H9 (cell line): ENCODE measurements around the gene CXCL3. TPM values are rescaled to one million over a fixed set of nuclear protein-coding genes. Genes with fewer than 3 reads are reported as not detected.

Experiments used
- DNase-seq: peaks from one replicate; pipeline ENCODE4 v3.0.0-alpha.2; 2017
- H2AFZ ChIP-seq: one replicate; pipeline ENCODE4 v1.6.1; 2013; ENCODE audit warnings: mild to moderate bottlenecking, low read length, control low read depth, moderate library complexity
- H2AK5ac ChIP-seq: 2 replicates; pipeline ENCODE4 v1.6.1; 2013; ENCODE audit warnings: low read length, control low read depth, mixed read lengths; ENCODE audit not compliant: insufficient read length
- H2BK120ac ChIP-seq: one replicate; pipeline ENCODE4 v1.6.1; 2013; ENCODE audit warnings: low read depth, mild to moderate bottlenecking, low read length, control low read depth, inconsistent platforms; ENCODE audit not compliant: poor library complexity, severe bottlenecking
- H2BK12ac ChIP-seq: 2 replicates; pipeline ENCODE4 v1.6.1; 2013; ENCODE audit warnings: low read length, control low read depth, mixed read lengths, low read depth; ENCODE audit not compliant: insufficient read length
- H2BK15ac ChIP-seq: 2 replicates; pipeline ENCODE4 v1.6.1; 2013; ENCODE audit warnings: low read depth, low read length, control low read depth
- H2BK20ac ChIP-seq: one replicate; pipeline ENCODE4 v1.6.1; 2013; ENCODE audit warnings: low read depth, mild to moderate bottlenecking, low read length, control low read depth, inconsistent platforms; ENCODE audit not compliant: poor library complexity, severe bottlenecking
- H2BK5ac ChIP-seq: 2 replicates; pipeline ENCODE4 v1.6.1; 2013; ENCODE audit warnings: low read length, control low read depth, mixed read lengths; ENCODE audit not compliant: insufficient read length
- H3K14ac ChIP-seq: 2 replicates; pipeline ENCODE4 v1.6.1; 2013; ENCODE audit warnings: low read length, control low read depth; ENCODE audit not compliant: insufficient read depth
- H3K18ac ChIP-seq: 2 replicates; pipeline ENCODE4 v1.6.1; 2013; ENCODE audit warnings: low read depth, mild to moderate bottlenecking, mixed read lengths, low read length, control low read depth; ENCODE audit not compliant: insufficient read length
- H3K23ac ChIP-seq: 2 replicates; pipeline ENCODE4 v1.6.1; 2013; ENCODE audit warnings: low read length, control low read depth, mixed read lengths, low read depth; ENCODE audit not compliant: insufficient read length
- H3K23me2 ChIP-seq: 2 replicates; pipeline ENCODE4 v1.6.1; 2013; ENCODE audit warnings: low read depth, mild to moderate bottlenecking, mixed read lengths, low read length, control low read depth; ENCODE audit not compliant: insufficient read length, poor library complexity, severe bottlenecking
- H3K27ac ChIP-seq: 2 replicates; pipeline ENCODE4 v1.5.1; 2013; ENCODE audit warnings: low read length, control low read depth, mixed read lengths, low read depth; ENCODE audit not compliant: insufficient read length
- H3K27me3 ChIP-seq: 2 replicates; pipeline ENCODE4 v1.6.1; 2013; ENCODE audit warnings: low read length, control low read depth, inconsistent platforms; ENCODE audit not compliant: insufficient read depth
- H3K4ac ChIP-seq: 2 replicates; pipeline ENCODE4 v1.6.1; 2013; ENCODE audit warnings: low read depth, mild to moderate bottlenecking, control low read depth, inconsistent platforms, low read length, moderate library complexity
- H3K4me1 ChIP-seq: 2 replicates; pipeline ENCODE4 v1.6.1; 2013; ENCODE audit warnings: low read length, control low read depth, inconsistent platforms; ENCODE audit not compliant: insufficient read depth
- H3K4me2 ChIP-seq: 2 replicates; pipeline ENCODE4 v1.6.1; 2013; ENCODE audit warnings: low read length, control low read depth, mixed read lengths; ENCODE audit not compliant: insufficient read length, insufficient read depth
- H3K56ac ChIP-seq: 2 replicates; pipeline ENCODE4 v1.6.1; 2013; ENCODE audit warnings: low read depth, mild to moderate bottlenecking, mixed read lengths, low read length, control low read depth; ENCODE audit not compliant: insufficient read length
- H3K79me1 ChIP-seq: 2 replicates; pipeline ENCODE4 v1.6.1; 2013; ENCODE audit warnings: low read depth, mild to moderate bottlenecking, moderate library complexity, low read length, control low read depth, inconsistent platforms; ENCODE audit not compliant: insufficient read depth, poor library complexity, severe bottlenecking
- H3K79me2 ChIP-seq: 2 replicates; pipeline ENCODE4 v1.6.1; 2013; ENCODE audit warnings: low read length, control low read depth, inconsistent platforms; ENCODE audit not compliant: insufficient read depth
- H3K9ac ChIP-seq: 2 replicates; pipeline ENCODE4 v1.6.1; 2013; ENCODE audit warnings: low read length, control low read depth, mixed read lengths; ENCODE audit not compliant: insufficient read length; ENCODE audit errors: extremely low read depth
- H3K9me3 ChIP-seq: one replicate; pipeline ENCODE4 v1.6.1; 2013; ENCODE audit warnings: low read depth, low read length, inconsistent platforms; ENCODE audit not compliant: control insufficient read depth
- H3T11ph ChIP-seq: one replicate; pipeline ENCODE4 v1.6.1; 2013; ENCODE audit warnings: mild to moderate bottlenecking, low read length, control low read depth, inconsistent platforms
- H4K20me1 ChIP-seq: one replicate; pipeline ENCODE4 v1.6.1; 2013; ENCODE audit not compliant: control insufficient read depth, insufficient read length, insufficient read depth
- H4K5ac ChIP-seq: 2 replicates; pipeline ENCODE4 v1.6.1; 2013; ENCODE audit warnings: low read depth, mild to moderate bottlenecking, mixed read lengths, low read length, control low read depth; ENCODE audit not compliant: insufficient read length
- H4K8ac ChIP-seq: replicated peaks from 2 replicates; pipeline ENCODE4 v1.6.1; 2013; ENCODE audit warnings: low read length, control low read depth, mixed read lengths, low read depth; ENCODE audit not compliant: insufficient read length
- H4K91ac ChIP-seq: 2 replicates; pipeline ENCODE4 v1.6.1; 2013; ENCODE audit warnings: low read depth, mild to moderate bottlenecking, moderate library complexity, mixed read lengths, low read length, control low read depth; ENCODE audit not compliant: insufficient read length
- H3K27ac Mint-ChIP-seq, 3 experiments: 2 replicates in 2 of 3; 3 replicates in 1 of 3; pipeline ENCODE4 v1.8.0; 2020 to 2021; ENCODE audit warnings: mixed read lengths in 3 of 3, mild to moderate bottlenecking in 1 of 3, moderate library complexity in 1 of 3
- H3K27me3 Mint-ChIP-seq: 2 replicates; pipeline ENCODE4 v1.8.0; 2021; ENCODE audit warnings: low read depth, mild to moderate bottlenecking, moderate library complexity, mixed read lengths
- H3K36me3 Mint-ChIP-seq, 3 experiments: 2 replicates in 2 of 3; 3 replicates in 1 of 3; pipeline ENCODE4 v1.8.0; 2020 to 2021; ENCODE audit warnings: low read depth in 3 of 3, mixed read lengths in 3 of 3; ENCODE audit not compliant: insufficient read depth in 1 of 3
- H3K4me1 Mint-ChIP-seq, 2 experiments: 2 replicates each; pipeline ENCODE4 v1.8.0; 2020; ENCODE audit warnings: mixed read lengths in 2 of 2
- H3K4me3 Mint-ChIP-seq, 2 experiments: 2 replicates in 1 of 2; 3 replicates in 1 of 2; pipeline ENCODE4 v1.8.0; 2020 to 2021; ENCODE audit warnings: mild to moderate bottlenecking in 2 of 2, mixed read lengths in 2 of 2, moderate library complexity in 1 of 2
- H3K9me3 Mint-ChIP-seq, 2 experiments: 2 replicates in 1 of 2; 3 replicates in 1 of 2; pipeline ENCODE4 v1.8.0; 2020; ENCODE audit warnings: mild to moderate bottlenecking in 2 of 2, mixed read lengths in 2 of 2, moderate library complexity in 1 of 2
- WGBS: extraction: QIAGEN DNeasy Blood & Tissue Kit; methylation state at CpG from one replicate; pipeline ENCODE4 v1.1.7; 2013; ENCODE audit warnings: missing lambda C conversion rate, low lambda C conversion rate, mixed read lengths; ENCODE audit not compliant: insufficient read length; ENCODE audit errors: extremely low coverage; 5-methylcytosine and 5-hydroxymethylcytosine counted together
- total RNA-seq: library from RNA; stranded (reverse); gene quantifications from 2 replicates; pipeline ENCODE4 v1.2.1, GENCODE V29; 2021
- TF ChIP-seq, protein P1 (sequence below): fragments of 200-600 bp; sonication (generic); conservative IDR thresholded peaks from 3 replicates; pipeline ENCODE4 v1.8.0; 2021; ENCODE audit warnings: antibody characterized with exemption, mild to moderate bottlenecking

Gene CXCL3
- total RNA-seq, 1 experiment from 2014 or later: 3.7 TPM

DNA sequence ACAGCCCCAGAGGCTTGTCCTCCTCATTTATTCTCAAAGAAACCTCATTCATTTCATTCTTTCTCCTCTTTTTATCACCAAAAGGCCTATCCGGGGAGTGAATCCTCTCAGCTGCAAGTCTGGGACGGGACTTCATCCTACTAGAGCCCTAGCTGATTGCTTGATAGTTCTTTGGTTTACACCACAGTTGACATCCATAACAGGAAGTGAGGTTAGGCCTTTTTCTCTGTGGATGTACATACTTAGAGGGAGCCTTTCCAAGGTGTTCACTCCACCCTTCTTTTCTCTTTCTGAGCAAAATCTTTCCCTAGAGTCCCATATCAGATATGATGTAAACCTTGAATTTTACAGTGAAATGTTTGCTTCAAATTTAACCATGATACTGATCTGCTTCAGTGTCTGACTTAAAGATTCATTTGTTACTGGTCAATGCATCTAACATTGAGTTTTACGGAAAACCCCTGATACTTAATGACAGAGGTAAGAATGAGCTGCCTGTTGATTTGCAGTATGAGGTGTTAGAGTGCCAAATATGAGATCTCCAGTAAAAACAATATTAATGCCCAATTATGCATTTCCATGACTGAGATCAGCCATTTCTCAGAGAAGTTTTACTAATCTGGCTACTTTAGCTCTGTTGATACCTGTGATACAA, 23.2 kb downstream of the CXCL3 start:
- Histone ChIP-seq H2BK20ac (no peak overlapping the region), H3K4ac (no peak overlapping the region), H3K14ac (no peak overlapping the region), H2AK5ac (no peak overlapping the region), H3K4me1 (peaks cover 5% of the 10 kb centered on the region; the same call in 1 of the 2 replicates), H3K27me3 (no peaks in the 10 kb centered on the region), H3K9ac (no peak overlapping the region), H2BK120ac (no peak overlapping the region), H3K23ac (no peak overlapping the region), H3K18ac (no peak overlapping the region), H4K20me1 (no peaks in the 10 kb centered on the region), H3K23me2 (no peaks in the 10 kb centered on the region), H2BK12ac (no peak overlapping the region), H4K8ac (no peak overlapping the region), H2AFZ (no peak overlapping the region), H2BK5ac (no peak overlapping the region), H3K4me2 (no peak overlapping the region), H2BK15ac (no peak overlapping the region), H4K91ac (no peak overlapping the region), H3K27ac (no peak overlapping the region), H3T11ph (no peak overlapping the region), H3K79me2 (no peaks in the 10 kb centered on the region), H3K9me3 (no peaks in the 10 kb centered on the region), H3K79me1 (no peaks in the 10 kb centered on the region), H3K56ac (no peak overlapping the region), H4K5ac (no peak overlapping the region)
- peaks cover 0 to 12% (median 5%) of the 10 kb centered on the region in 3 experiments; a peak in 4 of 7 replicates for H3K36me3 Mint-ChIP-seq
- no peak overlapping the region for H3K27ac Mint-ChIP-seq
- peaks cover 0 to 3% of the 10 kb centered on the region in 2 experiments; a peak in 3 of 5 replicates for H3K9me3 Mint-ChIP-seq
- no peak for DNase-seq
- H3K4me1 Mint-ChIP-seq: peaks cover 18 to 24% of the 10 kb centered on the region in 2 experiments
- TF ChIP-seq, protein P1, sequence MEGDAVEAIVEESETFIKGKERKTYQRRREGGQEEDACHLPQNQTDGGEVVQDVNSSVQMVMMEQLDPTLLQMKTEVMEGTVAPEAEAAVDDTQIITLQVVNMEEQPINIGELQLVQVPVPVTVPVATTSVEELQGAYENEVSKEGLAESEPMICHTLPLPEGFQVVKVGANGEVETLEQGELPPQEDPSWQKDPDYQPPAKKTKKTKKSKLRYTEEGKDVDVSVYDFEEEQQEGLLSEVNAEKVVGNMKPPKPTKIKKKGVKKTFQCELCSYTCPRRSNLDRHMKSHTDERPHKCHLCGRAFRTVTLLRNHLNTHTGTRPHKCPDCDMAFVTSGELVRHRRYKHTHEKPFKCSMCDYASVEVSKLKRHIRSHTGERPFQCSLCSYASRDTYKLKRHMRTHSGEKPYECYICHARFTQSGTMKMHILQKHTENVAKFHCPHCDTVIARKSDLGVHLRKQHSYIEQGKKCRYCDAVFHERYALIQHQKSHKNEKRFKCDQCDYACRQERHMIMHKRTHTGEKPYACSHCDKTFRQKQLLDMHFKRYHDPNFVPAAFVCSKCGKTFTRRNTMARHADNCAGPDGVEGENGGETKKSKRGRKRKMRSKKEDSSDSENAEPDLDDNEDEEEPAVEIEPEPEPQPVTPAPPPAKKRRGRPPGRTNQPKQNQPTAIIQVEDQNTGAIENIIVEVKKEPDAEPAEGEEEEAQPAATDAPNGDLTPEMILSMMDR: no peak
- no peak overlapping the region for H3K4me3 Mint-ChIP-seq
- no CpG with 5 or more reads among the region's 3 CpGs for WGBS
- H3K27me3 Mint-ChIP-seq: no peaks in the 10 kb centered on the region
